Activated CD8-positive, alpha-beta T cell treated with anti-CD3 and anti-CD28 coated beads for 36 hours (primary cell): ENCODE data around the gene ZSCAN12. TPM values are rescaled to one million over a fixed set of nuclear protein-coding genes. Genes with fewer than 3 reads are reported as not detected.

Source experiments
- ATAC-seq: fragments of 200-7000 bp; cut with Tn5 transposase; one replicate; pipeline ENCODE4 v1.10.0; 2021; ENCODE audit warnings: mild to moderate bottlenecking, moderate library complexity
- CTCF ChIA-PET: fragments of 350-600 bp; sonication (Branson Sonifier 250); formaldehyde crosslinking; loops from one replicate; lab custom pipeline; 2021; ENCODE audit warnings: antibody characterized with exemption; lab: Charles Lee
- POLR2A ChIA-PET: fragments of 350-600 bp; sonication (Branson Sonifier 250); formaldehyde crosslinking; loops from one replicate; lab custom pipeline; 2021; ENCODE audit warnings: antibody characterized with exemption; lab: Charles Lee
- DNase-seq: peaks from one replicate; pipeline ENCODE4 v3.0.0-alpha.2; 2020
- H3K27ac Mint-ChIP-seq: one replicate; pipeline ENCODE4 v1.8.0; 2021; ENCODE audit warnings: mild to moderate bottlenecking, mixed read lengths
- H3K27me3 Mint-ChIP-seq: one replicate; pipeline ENCODE4 v1.8.0; 2021; ENCODE audit warnings: mixed read lengths
- H3K36me3 Mint-ChIP-seq: one replicate; pipeline ENCODE4 v1.8.0; 2021; ENCODE audit warnings: low read depth, mixed read lengths
- H3K4me1 Mint-ChIP-seq: one replicate; pipeline ENCODE4 v1.8.0; 2021; ENCODE audit warnings: low read depth, mixed read lengths
- H3K4me3 Mint-ChIP-seq: one replicate; pipeline ENCODE4 v1.8.0; 2021; ENCODE audit warnings: mild to moderate bottlenecking, moderate library complexity, mixed read lengths
- H3K9me3 Mint-ChIP-seq: one replicate; pipeline ENCODE4 v1.8.0; 2021; ENCODE audit warnings: mixed read lengths
- CTCF ChIP-seq: fragments of 200-600 bp; IDR thresholded peaks from one replicate; pipeline ENCODE4 v1.8.0; 2022; ENCODE audit warnings: antibody characterized with exemption, mild to moderate bottlenecking
- intact Hi-C: fragments of 100-400 bp; cut with micrococcal nuclease; formaldehyde crosslinking; loops from one replicate; pipeline ENCODE4 v1.10.0; 2022
- total RNA-seq, 2 experiments: library from RNA; stranded (reverse); gene quantifications; one replicate each; pipeline ENCODE4 v1.2.3, GENCODE V29; 2021

The ZSCAN12 gene
- total RNA-seq, 2 experiments from 2014 or later, result 7.1 to 7.4 TPM

DNA sequence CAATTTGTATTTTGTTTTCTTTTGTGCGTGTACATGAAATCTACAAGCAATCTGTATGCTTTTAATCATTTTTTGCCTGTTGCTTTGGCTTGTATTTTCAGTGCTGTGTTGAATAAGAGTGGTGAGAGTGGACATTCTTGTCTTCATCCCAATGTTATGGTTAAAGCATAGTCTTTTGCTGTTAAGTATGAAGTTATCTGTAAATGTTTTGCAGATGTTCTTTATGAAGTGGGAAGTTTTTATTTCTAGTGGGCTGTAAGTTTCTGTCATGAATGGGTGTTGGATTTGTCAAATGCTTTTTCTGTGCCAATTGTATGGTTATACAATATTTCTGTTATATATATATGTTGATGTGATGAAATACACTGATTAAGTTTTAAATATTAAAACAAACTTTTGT lies 25.6 kb downstream of the ZSCAN12 start:
- Mint-ChIP-seq H3K27ac (no peak overlapping the region), H3K27me3 (no peaks in the 10 kb centered on the region), H3K4me1 (no peaks in the 10 kb centered on the region), H3K4me3 (no peak overlapping the region), H3K9me3 (peaks cover 2% of the 10 kb centered on the region), H3K36me3 (peaks cover 23% of the 10 kb centered on the region)
- ATAC-seq, result no peak
- TF ChIP-seq CTCF, result no peak
- ChIA-PET POLR2A (no interaction called here), CTCF (interaction anchor here (0.6 kb wide), 1 partner anchor 25 kb away, joined by 3 read pairs; no protein-coding TSS in a partner anchor)
- intact Hi-C loops, result no loop called here
- DNase-seq, result no peak

DNA sequence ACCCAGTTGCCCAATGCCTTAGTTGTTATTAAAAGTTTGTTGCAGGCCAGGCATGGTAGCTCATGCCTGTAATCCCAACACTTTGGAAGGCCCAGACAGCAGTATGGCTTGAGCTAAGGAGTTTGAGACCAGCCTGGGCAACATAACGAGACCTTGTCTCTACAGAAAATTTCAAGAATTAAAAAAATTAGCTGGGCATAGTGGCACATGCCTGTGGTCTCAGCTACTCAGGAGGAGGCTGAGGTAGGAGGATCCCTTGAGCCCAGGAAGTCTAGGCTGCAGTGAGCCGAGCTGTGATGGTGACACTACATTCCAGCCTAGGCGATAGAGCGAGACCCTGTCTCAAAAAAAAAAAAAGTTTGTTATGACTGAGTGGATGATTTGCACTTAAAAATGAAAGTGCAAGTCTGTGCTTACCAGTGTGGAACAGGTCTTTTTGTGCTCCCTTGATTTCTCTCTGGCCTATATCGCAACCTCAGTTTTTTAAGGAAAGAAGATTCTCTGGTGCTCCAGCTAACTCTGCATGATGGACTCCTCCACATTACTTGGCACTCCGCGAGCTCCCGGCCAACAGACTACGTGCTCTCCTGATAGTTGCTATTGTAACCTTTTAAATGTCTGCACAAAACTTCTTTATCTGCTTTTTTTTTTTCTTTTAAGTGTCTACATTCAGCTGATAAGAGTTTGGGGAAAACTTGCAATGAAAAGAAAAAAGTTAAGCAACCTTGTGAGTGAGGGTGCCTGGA lies 27.7 kb downstream of the ZSCAN12 start:
- intact Hi-C loops, result no loop called here
- H3K36me3 Mint-ChIP-seq, result peaks cover 15% of the 10 kb centered on the region
- no peak overlapping the region for H3K27ac Mint-ChIP-seq
- DNase-seq (no peak), ATAC-seq (no peak)
- no peaks in the 10 kb centered on the region for H3K9me3 Mint-ChIP-seq
- POLR2A ChIA-PET, result interaction anchor here (0.7 kb wide), 1 partner anchor 438 kb away, joined by 3 read pairs; no protein-coding TSS in a partner anchor
- no peaks in the 10 kb centered on the region for H3K4me1 Mint-ChIP-seq
- no peak overlapping the region for H3K4me3 Mint-ChIP-seq
- H3K27me3 Mint-ChIP-seq, result no peaks in the 10 kb centered on the region
- no peak for TF ChIP-seq CTCF
- CTCF ChIA-PET, result interaction anchor here (1.5 kb wide), 1 partner anchor 16 kb away, joined by 7 read pairs; no protein-coding TSS in a partner anchor

DNA sequence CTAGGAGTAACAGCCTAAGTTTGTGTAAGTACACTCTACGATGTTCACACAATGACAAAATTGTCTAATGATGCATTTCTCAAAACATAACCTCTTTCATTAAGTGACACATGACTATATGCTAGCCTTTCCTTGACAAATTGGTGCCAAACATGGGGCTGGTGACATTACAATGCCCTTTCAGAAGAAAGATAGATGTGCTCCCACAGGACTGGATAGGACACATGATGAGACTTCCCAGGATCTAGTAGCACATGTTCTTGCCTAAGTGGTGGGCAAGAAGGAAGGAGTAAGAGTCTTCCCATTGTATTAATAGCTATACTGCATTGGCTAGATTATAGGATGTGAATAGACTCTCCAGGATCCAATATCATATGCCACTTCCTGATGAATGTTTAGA lies 28.3 kb downstream of the ZSCAN12 start:
- DNase-seq (no peak), ATAC-seq (no peak)
- Mint-ChIP-seq H3K36me3 (peaks cover 15% of the 10 kb centered on the region), H3K4me3 (no peak overlapping the region), H3K9me3 (no peaks in the 10 kb centered on the region), H3K4me1 (no peaks in the 10 kb centered on the region), H3K27me3 (no peaks in the 10 kb centered on the region), H3K27ac (no peak overlapping the region)
- CTCF ChIA-PET, result interaction anchor here (1.5 kb wide), 1 partner anchor 15 kb away, joined by 7 read pairs; no protein-coding TSS in a partner anchor
- no peak for TF ChIP-seq CTCF
- intact Hi-C loops, result no loop called here
- POLR2A ChIA-PET, result no interaction called here

- peaks cover 18% of the 10 kb centered on the region for H3K36me3 Mint-ChIP-seq
- H3K9me3 Mint-ChIP-seq, result no peaks in the 10 kb centered on the region
- no peaks in the 10 kb centered on the region for H3K4me1 Mint-ChIP-seq
- DNase-seq (no peak), ATAC-seq (no peak)
- no peaks in the 10 kb centered on the region for H3K27me3 Mint-ChIP-seq
- no peak overlapping the region for H3K27ac Mint-ChIP-seq
- H3K4me3 Mint-ChIP-seq, result no peak overlapping the region
- intact Hi-C loops, result no loop called here
- POLR2A ChIA-PET, result no interaction called here
- TF ChIP-seq CTCF, result no peak
- CTCF ChIA-PET, result interaction anchor here (1.0 kb wide), 1 partner anchor 14 kb away, joined by 4 read pairs; no protein-coding TSS in a partner anchor
Observed at GRCh38 chr6:28370440-28370839, 29.1 kb downstream of the ZSCAN12 start.

GRCh38 chr6:28369463-28369862 lies 30.1 kb downstream of the ZSCAN12 start:
- H3K4me1 Mint-ChIP-seq, result no peaks in the 10 kb centered on the region
- no peak overlapping the region for H3K27ac Mint-ChIP-seq
- no peaks in the 10 kb centered on the region for H3K27me3 Mint-ChIP-seq

More at GRCh38 chr6:28369463-28369862, 30.1 kb downstream of the ZSCAN12 start:
- Mint-ChIP-seq H3K9me3 (no peaks in the 10 kb centered on the region), H3K36me3 (peaks cover 17% of the 10 kb centered on the region), H3K4me3 (no peak overlapping the region)
- ChIA-PET CTCF (no interaction called here), POLR2A (no interaction called here)
- TF ChIP-seq CTCF, result no peak
- no peak for ATAC-seq
- DNase-seq, result no peak
- intact Hi-C loops, result no loop called here
